Measurements from ENCODE around the gene DAB2IP. TPM values are rescaled to one million over a fixed set of nuclear protein-coding genes. Genes with fewer than 3 reads are reported as not detected.

DAB2IP gene
- total RNA-seq, 1 experiment from 2014 or later = 31.0 TPM

DNA sequence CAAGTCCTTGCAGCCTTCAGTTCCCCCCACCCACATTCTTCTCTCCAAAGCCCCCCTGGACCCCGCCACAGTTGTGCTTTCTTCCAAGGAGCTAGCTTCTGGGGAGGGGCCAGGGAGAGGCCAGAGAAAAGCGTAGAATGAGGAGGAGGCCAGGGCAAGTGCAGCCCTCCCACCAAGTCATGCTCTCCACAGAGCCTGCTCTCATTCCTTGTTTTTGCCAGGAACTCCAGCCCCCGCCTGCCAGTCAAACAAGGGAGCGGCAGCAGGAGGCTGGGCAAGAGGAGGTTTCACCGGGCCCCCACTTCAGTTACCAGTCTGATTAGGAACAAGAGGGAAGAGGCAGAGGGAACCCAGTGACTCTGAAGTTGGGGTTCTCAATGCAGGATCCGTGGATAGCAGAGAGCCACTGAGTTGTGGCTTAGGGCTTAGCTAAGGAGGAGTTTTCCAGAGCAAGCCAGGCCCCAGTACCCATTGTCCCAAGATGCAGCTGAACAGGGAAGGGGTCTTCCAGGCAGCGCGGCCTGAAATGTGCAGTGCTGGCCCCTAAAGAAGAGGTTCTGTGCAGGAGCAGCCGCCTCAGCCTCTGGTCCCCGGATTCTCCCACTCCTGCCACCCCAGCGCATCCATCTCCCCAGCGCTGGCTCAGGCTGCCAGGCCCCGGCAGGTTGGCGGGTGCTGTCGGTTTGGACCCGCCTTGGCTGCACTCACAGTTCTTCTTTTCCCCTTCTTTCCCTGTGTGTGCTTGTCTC lies 120.6 kb downstream of the DAB2IP start:
- Histone ChIP-seq H3K27me3 (ENCODE audit: insufficient read depth, low read length) (no peaks in the 10 kb centered on the region), H3K4me2 (ENCODE audit: low read length) (no peak overlapping the region), H3K9ac (ENCODE audit: low read length) (no peak overlapping the region), H3K4me3 (replicated peaks in 1 of 2; ENCODE audit: low read depth in 1 of 2, low read length in 2 of 2) (no peak overlapping the region), H2AFZ (ENCODE audit: low read depth, low read length, poor library complexity, severe bottlenecking) (no peak overlapping the region), H4K20me1 (ENCODE audit: insufficient read depth) (no peaks in the 10 kb centered on the region), H3K9me2 (ENCODE audit: insufficient read depth) (no peaks in the 10 kb centered on the region), H3K9me3 (ENCODE audit: control insufficient read depth in 1 of 2, insufficient read depth in 1 of 2, low read depth in 1 of 2, low read length in 2 of 2) (no peaks in the 10 kb centered on the region), H3K36me3 (ENCODE audit: control insufficient read depth in 1 of 2, insufficient read depth in 2 of 2, low read length in 2 of 2) (peaks cover 0 to 24% of the 10 kb centered on the region in 2 experiments; a peak in 3 of 4 replicates), H3K4me1 (ENCODE audit: control insufficient read depth in 1 of 2, insufficient read depth in 2 of 2, low read length in 2 of 2) (no peaks in the 10 kb centered on the region), H3K27ac (ENCODE audit: low read depth, low read length) (no peak overlapping the region), H3K79me2 (ENCODE audit: insufficient read depth, low read length) (no peaks in the 10 kb centered on the region)
- intact Hi-C loops (cut with micrococcal nuclease) = no loop called here
- ChIA-PET RAD21 (ENCODE audit: low non-redundant PET in 1 of 2, low total read pairs in 2 of 2, uncharacterized antibody in 2 of 2, unreplicated experiment in 2 of 2) (no interaction called here), CTCF (no interaction called here), POLR2A (no interaction called here)
- ATAC-seq (no peak), DNase-seq (ENCODE audit: low read depth, low spot score) (no peak)
- no peak for TF ChIP-seq TCF7L2 (IDR thresholded peaks at IDR 0.05; ENCODE audit: borderline replicate concordance, extremely low read depth, insufficient read depth, insufficient read length)
- TF ChIP-seq CTCF (IDR thresholded peaks at IDR 0.05 in 2 of 3, conservative IDR thresholded peaks at IDR 0.05 in 1 of 3; ENCODE audit: borderline replicate concordance in 1 of 3, insufficient read depth in 1 of 3, low read depth in 2 of 3, low read length in 2 of 3) = no peak
- no peak for TF ChIP-seq CBX3 (IDR thresholded peaks at IDR 0.05; ENCODE audit: low read depth)
- no peak for TF ChIP-seq POLR2AphosphoS5 (IDR thresholded peaks at IDR 0.05; ENCODE audit: low read depth, low read length)
- TF ChIP-seq ZNF274 (IDR thresholded peaks at IDR 0.05; ENCODE audit: low read depth, low read length) = no peak
- no TSS peak for BruUV-seq (replicated peaks)

Data from HCT116 (cell line).